Measurements from ENCODE around the gene IFITM10.
"Not testable (repeated sequence)": the region's sequence is repeated elsewhere in the genome, so short reads cannot be mapped to it uniquely, and the experiment has no call there.

IFITM10 gene

DNA sequence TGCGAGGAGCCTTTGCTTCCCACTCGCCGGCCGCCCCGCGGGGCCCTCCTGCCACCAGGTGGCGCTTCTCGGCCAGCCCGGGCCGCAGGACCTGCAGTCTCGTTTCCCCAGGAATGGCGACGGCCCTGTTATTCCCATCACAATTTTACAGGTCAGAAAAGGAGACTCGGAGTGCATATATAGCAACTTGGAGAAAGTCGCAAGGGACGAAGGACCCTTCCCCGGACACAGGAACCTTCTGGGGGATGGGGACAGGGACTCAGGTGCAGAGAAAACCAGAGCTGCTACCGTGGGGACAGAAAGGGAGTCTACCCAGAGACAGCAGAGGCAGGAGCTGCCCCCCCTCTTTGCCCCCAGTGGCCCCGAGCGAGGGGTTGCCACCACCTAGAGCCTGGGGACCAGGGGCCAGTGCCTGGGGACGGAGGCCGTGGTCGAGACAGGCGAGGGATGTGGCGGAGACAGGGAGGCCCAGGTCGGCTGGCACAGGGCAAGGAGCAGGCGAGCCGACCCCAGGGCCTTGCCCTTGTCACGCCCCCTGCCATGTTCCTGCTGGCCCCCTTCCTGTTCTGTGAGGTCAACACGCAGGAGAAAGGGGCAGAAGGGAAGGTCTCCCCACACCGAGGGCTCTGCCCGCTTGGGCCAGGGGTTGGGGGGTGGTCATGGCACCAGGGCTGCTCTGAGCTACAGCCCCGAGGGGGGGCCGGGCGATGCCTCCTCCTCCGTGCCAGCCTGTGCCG is 56.9 kb downstream of the IFITM10 start:
- H3K4me3 ChIP-seq (ENCODE audit: low read depth, low read length): peak overlapping the region; percentile 35

DNA sequence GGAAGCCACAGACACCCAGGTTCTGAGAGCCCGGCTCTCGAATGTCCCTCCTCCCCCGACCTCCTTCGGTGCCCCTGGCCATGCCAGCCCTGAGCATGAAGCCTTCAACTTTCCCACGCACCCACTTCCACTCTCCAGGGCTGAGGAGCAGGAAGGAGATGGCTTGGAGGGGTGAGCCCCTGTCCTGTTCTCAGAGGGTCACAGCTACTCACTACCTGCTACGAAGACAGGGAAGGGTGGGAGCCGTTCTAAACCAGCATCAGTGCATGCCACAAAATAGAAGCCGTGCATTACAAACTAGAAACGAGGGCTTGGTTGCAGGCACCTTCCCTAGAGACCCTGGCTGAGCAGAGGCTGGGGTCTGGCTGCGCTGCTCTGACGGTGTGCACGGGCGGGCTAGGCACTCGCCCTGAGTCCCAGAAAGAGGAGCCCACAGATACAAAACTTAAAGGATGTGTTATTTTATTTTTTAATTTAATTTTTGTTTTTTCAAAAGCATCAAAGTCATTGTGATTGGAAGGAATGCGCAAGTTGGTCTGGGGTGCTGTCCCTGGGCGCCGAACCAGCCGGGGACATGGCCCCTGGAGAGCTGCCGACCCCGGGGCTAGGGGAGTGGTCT is 57.6 kb downstream of the IFITM10 start:
- no peak overlapping the region for H3K4me3 ChIP-seq (ENCODE audit: low read depth, low read length)

DNA sequence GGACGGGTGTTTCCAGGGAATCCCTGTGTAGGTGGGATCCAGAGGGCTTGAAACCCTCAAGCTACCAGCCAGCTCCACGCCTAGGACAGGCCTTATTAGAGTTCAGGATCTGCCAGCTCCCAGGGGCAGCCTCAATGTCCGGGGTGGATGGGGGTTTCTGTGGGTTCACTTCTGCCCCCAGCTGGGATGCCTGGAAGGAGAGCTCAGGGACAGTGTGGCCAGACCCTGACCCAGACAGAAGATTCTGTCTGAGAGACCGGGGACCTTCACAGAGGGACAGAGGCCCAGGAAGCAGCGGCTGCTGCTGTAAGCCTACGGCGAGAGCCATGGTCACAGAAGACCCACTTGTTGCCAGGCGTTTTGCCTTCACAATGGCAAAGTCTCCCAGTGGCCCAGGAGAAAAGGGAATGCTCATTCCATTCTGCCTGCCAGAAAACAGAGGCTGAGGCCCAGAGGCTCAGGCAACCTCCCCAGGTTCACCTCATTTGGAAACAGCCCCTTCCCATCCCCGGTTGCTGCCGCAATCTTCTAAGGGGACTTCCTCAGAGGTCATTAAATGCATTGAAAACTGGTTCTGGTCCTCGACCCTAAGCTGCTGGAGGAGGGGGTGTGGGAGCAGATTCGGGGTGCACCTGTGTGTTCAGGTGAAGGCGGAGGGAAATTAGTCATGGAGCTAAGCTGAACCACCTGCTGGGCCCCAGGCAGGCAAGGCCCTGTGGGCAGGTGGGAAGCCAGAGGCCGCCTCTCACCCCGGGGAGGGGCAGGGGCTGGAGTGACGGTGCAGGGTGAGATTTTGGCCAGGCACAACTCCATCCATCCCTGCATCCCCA is 58.3 kb downstream of the IFITM10 start:
- H3K4me3 ChIP-seq (ENCODE audit: low read depth, low read length): no peak overlapping the region

DNA sequence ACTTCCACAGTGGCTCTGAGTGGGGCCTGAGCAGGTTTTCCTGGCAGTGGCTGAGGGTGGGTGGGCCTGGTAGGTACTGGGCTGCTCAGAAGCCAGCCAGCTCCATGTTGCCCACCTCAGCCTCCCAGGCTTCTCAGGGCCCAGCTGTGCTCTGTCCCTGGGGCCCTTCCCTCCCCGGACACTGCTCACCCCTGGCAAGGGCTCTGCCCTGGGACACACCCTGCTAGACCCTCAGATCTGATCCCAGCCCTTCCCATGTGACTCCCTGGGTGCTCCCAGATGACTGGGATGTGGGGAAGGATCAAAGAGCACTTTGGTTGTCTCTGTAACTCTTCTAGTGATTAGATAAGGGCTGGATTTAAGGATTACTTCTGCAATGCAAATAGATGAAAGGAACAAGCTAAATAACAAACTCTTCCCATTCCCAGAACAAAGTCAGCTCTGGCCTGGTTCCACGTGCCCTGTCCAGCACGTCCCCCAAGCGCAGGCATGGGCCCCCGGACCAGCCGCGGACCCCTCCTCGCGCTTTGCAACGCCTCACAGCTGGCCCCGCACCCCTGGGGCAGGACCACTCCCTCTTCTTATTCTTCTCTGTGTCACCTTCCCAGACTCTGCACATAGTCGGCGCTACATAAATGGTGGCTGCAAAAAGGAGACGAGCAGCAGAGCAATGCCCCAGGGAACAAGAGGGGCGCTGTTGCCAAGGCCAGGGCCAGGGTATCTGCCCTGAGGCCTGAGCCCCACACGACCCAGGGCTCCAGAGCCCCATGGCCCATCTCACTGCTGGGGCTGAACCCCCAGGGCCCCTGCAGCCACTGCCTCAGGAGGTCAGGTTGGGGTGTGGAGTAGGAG is 59.1 kb downstream of the IFITM10 start:
- no peak overlapping the region for H3K4me3 ChIP-seq (ENCODE audit: low read depth, low read length)

DNA sequence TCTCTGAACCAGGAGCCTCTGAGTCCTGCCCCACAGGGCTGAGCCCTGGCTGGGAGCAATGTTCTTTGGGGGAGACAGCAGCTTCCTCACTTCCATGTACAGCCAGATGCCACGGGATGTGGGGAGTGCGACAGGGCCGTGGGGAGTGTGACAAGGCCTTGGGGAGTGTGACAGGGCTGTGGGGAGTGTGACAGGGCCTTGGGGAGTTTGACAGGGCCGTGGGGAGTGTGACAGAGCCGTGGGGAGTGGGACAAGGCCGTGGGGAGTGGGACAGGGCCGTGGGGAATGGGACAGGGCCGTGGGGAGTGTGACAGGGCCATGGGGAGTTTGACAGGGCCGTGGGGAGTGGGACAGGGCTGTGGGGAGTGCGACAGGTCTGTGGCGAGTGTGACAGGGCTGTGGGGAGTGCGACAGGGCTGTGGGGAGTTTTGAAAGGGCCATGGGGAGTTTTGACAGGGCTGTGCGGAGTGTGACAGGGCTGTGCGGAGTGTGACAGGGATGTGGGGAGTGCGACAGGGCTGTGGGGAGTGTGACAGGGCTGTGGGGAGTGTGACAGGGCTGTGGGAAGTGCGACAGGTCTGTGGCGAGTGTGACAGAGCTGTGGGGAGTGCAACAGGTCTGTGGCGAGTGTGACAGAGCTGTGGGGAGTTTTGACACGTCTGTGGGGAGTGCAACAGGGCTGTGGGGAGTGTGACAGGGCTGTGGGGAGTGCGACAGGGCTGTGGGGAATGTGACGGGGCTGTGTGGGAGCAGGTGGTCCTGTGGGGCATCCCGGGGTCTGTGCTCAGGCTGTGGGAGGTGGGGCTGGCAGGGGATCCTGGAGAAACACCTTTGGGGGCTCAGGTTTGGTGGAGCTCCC is 60.0 kb downstream of the IFITM10 start:
- no peak overlapping the region for H3K4me3 ChIP-seq (ENCODE audit: low read depth, low read length)

DNA sequence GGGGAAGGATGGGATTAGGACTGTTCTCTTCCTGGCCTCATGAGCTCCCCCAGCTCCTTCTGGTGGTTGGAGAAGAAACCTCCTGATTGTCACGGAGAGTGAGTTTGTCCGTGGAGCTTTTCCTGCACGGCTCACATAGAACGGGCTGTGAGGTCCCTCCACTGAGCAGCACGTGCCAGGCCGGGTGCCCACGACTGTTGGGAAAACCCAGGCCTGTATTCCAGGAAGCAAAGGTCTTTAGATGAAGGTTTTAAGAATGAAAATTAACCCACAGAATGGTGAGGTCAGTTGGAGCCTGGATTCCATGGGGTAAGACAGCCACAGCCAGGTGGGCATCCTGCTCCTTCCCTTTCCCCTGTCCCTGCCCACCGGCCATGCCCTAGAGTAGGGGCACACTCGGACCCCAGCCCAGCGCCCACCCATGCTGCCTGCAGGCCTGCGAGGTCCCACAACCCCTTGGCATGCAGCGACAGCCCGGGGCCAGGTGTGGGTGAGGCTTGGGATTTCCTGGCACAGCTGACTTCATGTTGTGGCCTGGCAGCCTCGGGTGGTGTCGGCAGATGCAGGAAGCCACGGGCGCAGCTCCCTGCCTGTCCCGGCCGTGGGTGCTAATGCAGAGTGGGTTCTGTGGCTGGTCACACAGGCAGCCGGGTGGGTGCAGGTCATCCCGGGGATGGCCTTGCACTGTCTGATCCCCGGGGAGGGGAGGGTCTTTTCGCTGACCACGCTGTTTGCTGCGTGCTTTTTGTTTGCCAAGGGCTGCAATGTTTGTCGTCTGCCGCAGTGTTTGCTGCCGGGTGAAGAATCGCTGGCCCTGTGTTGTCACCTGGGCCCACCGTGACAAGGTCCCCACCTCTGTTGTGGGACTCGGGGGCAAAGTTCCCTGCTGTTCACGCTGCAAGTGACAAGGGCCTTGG is 60.9 kb downstream of the IFITM10 start:
- H3K4me3 ChIP-seq (ENCODE audit: low read depth, low read length): not testable (repeated sequence)

DNA sequence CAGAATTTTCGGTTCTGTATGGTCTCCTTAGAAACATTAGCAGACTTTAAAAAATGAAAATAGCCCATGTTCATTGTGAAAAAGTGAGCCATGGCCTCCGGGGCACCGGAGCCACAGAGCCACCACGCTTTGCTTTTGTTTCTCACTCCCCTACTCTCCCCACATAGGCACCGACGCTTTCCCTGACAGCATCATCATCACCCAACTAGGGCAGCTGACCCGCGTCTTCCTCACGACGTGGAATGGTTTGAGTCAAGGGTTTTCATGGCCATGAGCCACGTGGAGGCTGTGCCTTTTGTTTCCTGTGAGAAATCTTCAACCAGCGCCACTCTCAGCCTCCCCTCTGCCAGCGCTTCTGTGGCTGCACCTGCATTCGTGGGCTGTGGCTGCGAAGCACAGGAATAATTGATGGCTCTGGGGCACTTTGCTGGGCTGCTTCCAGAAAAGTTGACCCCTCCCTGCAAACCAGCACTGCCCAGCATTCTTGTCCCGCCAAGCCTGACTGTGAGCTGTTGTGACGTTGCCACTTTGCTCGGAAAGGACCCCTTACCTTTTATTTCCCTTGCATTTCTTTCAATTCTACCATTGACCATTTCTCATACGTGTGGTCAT is 62.0 kb downstream of the IFITM10 start:
- H3K4me3 ChIP-seq (ENCODE audit: low read depth, low read length): not testable (repeated sequence)

DNA sequence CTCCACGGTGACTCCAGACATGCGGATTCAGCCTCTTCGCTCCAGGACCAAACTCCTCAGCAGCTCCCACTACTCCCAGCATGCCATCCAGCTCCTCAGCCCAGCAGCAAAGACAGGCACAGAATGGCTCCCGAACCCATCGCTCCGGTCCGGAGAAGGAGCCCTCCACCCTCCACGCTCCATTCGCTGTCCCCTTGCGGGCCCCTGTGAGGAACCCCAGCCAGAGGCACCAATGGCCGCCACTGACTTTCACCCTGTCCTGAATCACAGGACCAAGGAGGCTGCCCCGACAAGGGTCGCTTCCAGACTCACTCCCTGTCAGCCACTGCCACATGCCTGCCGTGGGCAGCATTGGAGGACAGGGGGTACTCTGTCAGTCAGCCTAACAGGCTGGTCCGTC is 64.2 kb downstream of the IFITM10 start:
- not testable (repeated sequence) for H3K4me3 ChIP-seq (ENCODE audit: low read depth, low read length)

DNA sequence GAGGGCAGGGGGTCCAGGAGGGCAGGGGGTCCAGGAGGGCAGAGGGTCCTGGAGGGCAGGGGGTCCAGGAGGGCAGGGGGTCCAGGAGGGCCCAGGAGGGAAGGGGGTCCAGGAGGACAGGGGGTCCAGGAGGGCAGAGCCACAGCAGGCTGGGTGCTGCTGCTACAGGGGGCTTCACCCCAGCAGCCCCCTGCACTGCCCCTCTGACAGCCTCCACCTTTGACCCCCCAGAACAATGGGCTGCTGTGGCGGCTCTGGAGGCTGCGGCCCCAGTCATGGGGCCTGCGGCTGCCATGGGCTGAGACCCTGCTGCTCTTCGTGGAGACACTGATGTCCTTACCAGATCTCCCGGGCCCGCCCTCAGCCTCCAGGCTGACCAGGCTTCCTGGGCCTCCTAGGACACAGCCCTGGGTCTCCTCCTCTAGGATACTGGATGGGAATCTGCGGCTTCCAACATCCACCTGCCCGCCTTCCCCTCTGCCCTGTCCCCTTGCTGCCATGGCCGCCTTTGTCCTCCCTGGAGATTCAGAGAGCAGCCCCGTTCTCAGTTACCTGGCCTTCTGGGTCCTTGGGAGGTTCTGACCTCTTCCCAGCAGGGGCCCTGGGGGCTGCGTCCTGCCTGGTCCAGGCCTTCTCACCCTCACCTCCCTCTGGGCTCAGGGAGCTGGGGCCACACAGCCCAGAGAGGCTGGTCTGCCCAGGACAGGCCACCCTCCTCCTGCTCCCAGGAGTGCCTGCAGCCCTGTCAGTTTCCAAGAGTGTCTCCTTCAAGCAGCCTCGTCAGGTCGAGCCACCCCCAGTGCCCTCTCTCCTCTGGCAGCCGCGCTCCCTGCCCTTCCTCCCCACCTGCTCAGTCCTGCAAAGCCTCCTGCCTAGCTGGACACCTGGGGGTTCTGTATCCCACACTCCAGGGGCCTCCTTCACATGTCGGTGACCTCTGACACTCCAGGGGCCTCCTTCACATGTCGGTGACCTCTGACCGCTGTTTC is 65.2 kb downstream of the IFITM10 start:
- H3K4me3 ChIP-seq (ENCODE audit: low read depth, low read length): not testable (repeated sequence)

DNA sequence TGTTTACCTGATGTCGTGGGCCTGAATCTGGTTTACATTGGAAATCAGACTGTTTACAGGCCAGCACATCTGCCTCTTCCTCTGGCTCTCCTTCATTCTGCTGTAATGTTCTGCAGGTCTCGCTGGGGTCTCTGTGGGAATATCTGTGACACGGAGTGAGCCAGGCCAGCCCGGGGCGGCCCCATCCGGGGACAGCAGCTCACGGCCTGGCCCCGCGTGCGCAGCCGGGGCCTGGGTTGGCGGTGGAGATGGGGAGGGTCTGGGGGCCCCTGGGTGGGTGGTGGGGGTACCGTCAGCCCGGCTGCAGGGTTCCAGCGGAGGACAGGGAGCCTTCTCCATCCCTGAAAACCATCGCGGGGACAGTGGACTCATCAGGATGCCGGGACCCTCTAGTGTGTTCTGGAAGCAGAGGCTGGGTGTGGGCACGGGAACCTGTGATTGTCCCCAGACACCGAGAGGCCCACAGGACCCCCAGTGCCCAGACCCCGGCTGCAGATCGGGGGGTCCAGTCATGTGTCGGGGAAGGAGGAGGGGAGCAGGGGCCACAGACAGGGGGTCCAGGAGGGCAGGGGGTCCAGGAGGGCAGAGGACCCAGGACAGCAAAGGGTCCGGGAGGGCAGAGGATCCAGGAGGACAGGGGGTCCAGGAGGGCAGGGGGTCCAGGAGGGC is 66.4 kb downstream of the IFITM10 start:
- not testable (repeated sequence) for H3K4me3 ChIP-seq (ENCODE audit: low read depth, low read length)

DNA sequence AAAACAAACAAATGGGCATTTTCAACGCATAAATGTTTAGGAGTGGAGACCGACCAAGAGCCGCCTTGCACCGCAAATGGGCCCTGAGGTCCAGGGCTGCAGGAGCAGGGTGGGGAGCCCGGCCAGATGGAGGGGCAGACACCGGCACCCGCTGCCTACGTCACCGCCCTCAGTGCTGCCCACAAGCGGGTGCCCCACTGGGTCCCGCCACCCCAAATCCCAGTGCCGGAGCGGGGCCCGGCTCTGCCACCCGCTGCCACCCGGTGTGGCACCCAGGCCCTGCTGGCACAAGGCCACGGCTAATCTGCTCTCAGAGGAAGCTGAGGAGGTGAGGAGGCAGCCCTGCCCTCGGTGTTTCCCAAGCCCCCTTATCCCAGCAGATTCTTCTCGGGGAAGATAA is 67.2 kb downstream of the IFITM10 start:
- H3K4me3 ChIP-seq (ENCODE audit: low read depth, low read length): not testable (repeated sequence)
